GM12864 (cell line): Measurements from ENCODE around the gene BTBD2.

ENCODE experiments used
- DNase-seq: peaks from one replicate; pipeline ENCODE4 v3.0.0-alpha.2; 2011; ENCODE audit warnings: low read depth
- H3K4me3 ChIP-seq: 2 replicates; pipeline ENCODE4 v1.5.1; 2011; ENCODE audit warnings: mild to moderate bottlenecking, low read depth, low read length, control low read depth
- TF ChIP-seq, protein P1 (sequence below): IDR thresholded peaks from 2 replicates; pipeline ENCODE4 v1.5.1; 2011; ENCODE audit warnings: low read depth, mild to moderate bottlenecking, moderate library complexity, low read length, control low read depth, inconsistent platforms; ENCODE audit errors: missing control alignments

BTBD2 gene

DNA sequence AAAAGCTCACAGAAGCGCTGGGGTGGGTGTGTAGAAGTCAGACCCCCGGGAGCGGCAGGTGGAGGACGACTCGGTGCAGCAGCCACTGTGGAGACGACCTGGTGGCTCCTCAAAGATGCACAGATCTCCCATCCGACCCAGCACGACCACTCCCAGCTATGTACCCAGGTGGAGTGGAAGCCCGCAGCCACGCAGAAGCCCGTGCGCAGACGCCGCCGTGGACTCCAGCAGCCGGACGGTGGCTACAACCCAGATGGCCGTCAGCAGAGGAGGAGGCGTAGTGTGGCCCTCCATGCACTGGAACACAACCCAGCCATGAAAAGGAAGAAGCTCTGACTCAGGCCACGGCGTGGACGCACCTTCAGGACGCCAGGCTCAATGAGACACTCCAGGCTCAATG lies 52.8 kb downstream of the BTBD2 start:
- DNase-seq, result no peak
- H3K4me3 ChIP-seq, result no peak overlapping the region
- TF ChIP-seq, protein P1, sequence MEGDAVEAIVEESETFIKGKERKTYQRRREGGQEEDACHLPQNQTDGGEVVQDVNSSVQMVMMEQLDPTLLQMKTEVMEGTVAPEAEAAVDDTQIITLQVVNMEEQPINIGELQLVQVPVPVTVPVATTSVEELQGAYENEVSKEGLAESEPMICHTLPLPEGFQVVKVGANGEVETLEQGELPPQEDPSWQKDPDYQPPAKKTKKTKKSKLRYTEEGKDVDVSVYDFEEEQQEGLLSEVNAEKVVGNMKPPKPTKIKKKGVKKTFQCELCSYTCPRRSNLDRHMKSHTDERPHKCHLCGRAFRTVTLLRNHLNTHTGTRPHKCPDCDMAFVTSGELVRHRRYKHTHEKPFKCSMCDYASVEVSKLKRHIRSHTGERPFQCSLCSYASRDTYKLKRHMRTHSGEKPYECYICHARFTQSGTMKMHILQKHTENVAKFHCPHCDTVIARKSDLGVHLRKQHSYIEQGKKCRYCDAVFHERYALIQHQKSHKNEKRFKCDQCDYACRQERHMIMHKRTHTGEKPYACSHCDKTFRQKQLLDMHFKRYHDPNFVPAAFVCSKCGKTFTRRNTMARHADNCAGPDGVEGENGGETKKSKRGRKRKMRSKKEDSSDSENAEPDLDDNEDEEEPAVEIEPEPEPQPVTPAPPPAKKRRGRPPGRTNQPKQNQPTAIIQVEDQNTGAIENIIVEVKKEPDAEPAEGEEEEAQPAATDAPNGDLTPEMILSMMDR, result no peak

GRCh38 chr19:1961000-1961883 lies 54.3 kb downstream of the BTBD2 start:
- DNase-seq, result no peak
- no peak overlapping the region for H3K4me3 ChIP-seq
- TF ChIP-seq, protein P1, result no peak

GRCh38 chr19:1959928-1960589 lies 55.5 kb downstream of the BTBD2 start:
- TF ChIP-seq, protein P1, result no peak
- DNase-seq, result no peak
- H3K4me3 ChIP-seq, result no peak overlapping the region

DNA sequence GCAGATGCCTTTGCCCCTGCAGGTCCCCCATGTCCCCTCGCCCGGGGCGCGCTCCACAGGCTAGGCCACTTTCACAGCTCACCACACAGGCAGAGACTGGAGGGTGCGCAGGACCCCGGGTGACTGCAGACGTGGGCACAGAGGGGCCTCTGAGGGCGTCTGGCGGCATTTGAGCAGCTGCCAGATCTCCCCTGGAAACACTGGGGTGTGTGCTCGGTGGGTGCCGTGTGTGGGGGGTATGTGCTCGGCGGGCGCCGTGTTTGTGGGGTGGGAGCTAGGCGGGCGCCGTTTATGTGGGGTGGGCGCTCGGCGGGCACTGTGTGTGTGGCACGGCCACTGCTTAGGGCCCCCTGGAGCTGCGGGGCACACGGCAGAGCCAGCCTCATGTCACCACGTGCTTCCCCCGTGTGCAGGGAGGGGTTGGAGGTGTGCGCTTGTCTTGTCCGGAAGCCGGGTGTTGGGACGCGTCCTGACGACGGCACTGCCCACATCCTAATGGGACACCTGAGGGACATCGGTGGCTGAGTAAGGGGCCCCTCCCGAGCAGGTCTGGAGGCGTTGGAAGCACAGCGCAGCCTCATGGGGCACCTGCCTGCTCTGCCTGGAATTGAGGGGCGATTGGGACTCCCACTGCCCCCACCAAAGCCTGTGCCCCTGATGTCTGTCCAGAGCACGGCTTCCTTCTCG lies 57.8 kb downstream of the BTBD2 start:
- TF ChIP-seq, protein P1, result no peak
- no peak for DNase-seq
- no peak overlapping the region for H3K4me3 ChIP-seq

GRCh38 chr19:1956868-1957492 lies 58.5 kb downstream of the BTBD2 start:
- DNase-seq, result no peak
- no peak overlapping the region for H3K4me3 ChIP-seq
- TF ChIP-seq, protein P1, result no peak

GRCh38 chr19:1956122-1956494 lies 59.4 kb downstream of the BTBD2 start:
- H3K4me3 ChIP-seq, result no peak overlapping the region
- TF ChIP-seq, protein P1, result no peak
- no peak for DNase-seq
